Keratinocyte (primary cell): Measurements from ENCODE around the gene RBM3. TPM values are rescaled to one million over a fixed set of nuclear protein-coding genes. Genes with fewer than 3 reads are reported as not detected.

Experiments
- DNase-seq: peaks from one replicate; pipeline ENCODE4 v3.0.0-alpha.2; 2011; ENCODE audit warnings: low read depth, missing footprints, low spot score
- FAIRE-seq: peaks from 2 replicates; lab custom pipeline; 2011; peaks lifted over from hg19 to GRCh38; lab: Jason Lieb, UNC
- H2AFZ ChIP-seq: 2 replicates; pipeline ENCODE4 v1.6.0; 2012; ENCODE audit warnings: low read length, control low read depth, inconsistent platforms; ENCODE audit not compliant: control insufficient read depth
- H3K27ac ChIP-seq: 2 replicates; pipeline ENCODE4 v1.5.1; 2011; ENCODE audit warnings: low read length; ENCODE audit not compliant: control insufficient read depth, insufficient read depth
- H3K27me3 ChIP-seq: 3 replicates; pipeline ENCODE4 v1.6.0; 2011; ENCODE audit warnings: low read length; ENCODE audit not compliant: control insufficient read depth, insufficient read depth; ENCODE audit errors: extremely low read depth
- H3K36me3 ChIP-seq, 2 experiments: 2 replicates in 1 of 2; 3 replicates in 1 of 2; pipeline ENCODE4 v1.5.1; 2011; ENCODE audit warnings: low read length in 2 of 2, mild to moderate bottlenecking in 1 of 2; ENCODE audit not compliant: control insufficient read depth in 2 of 2, insufficient read depth in 2 of 2; ENCODE audit errors: extremely low read depth in 1 of 2
- H3K4me1 ChIP-seq: 3 replicates; pipeline ENCODE4 v1.5.1; 2011; ENCODE audit warnings: low read length; ENCODE audit not compliant: control insufficient read depth, insufficient read depth; ENCODE audit errors: extremely low read depth
- H3K4me2 ChIP-seq: 3 replicates; pipeline ENCODE4 v1.6.0; 2011; ENCODE audit warnings: low read depth, low read length; ENCODE audit not compliant: control insufficient read depth, insufficient read depth; ENCODE audit errors: extremely low read depth
- H3K4me3 ChIP-seq, 3 experiments: fragments of 200-600 bp in 1 of 3; sonication (generic) in 1 of 3; 2 replicates in 2 of 3; 3 replicates in 1 of 3; pipeline ENCODE4 v1.5.1; 2011 to 2016; ENCODE audit warnings: low read length in 3 of 3, mild to moderate bottlenecking in 3 of 3, control low read depth in 2 of 3, inconsistent platforms in 1 of 3, low read depth in 1 of 3, mixed read lengths in 1 of 3, mixed run types in 1 of 3, moderate library complexity in 1 of 3; ENCODE audit not compliant: control insufficient read depth in 2 of 3, insufficient read depth in 2 of 3; ENCODE audit errors: extremely low read depth in 1 of 3
- H3K79me2 ChIP-seq: 2 replicates; pipeline ENCODE4 v1.6.0; 2012; ENCODE audit warnings: low read length; ENCODE audit not compliant: control insufficient read depth, insufficient read depth
- H3K9ac ChIP-seq: 3 replicates; pipeline ENCODE4 v1.6.0; 2011; ENCODE audit warnings: low read length; ENCODE audit not compliant: control insufficient read depth, insufficient read depth; ENCODE audit errors: extremely low read depth
- H3K9me1 ChIP-seq: 3 replicates; pipeline ENCODE4 v1.6.0; 2011; ENCODE audit warnings: low read length; ENCODE audit not compliant: control insufficient read depth, insufficient read depth; ENCODE audit errors: extremely low read depth
- H3K9me3 ChIP-seq: 2 replicates; pipeline ENCODE4 v1.5.1; 2012; ENCODE audit warnings: low read depth, low read length; ENCODE audit not compliant: control insufficient read depth
- H4K20me1 ChIP-seq: 3 replicates; pipeline ENCODE4 v1.6.0; 2011; ENCODE audit warnings: low read length; ENCODE audit not compliant: control insufficient read depth, insufficient read depth; ENCODE audit errors: extremely low read depth
- CTCF ChIP-seq, 3 experiments: IDR thresholded peaks in 1 of 3; conservative IDR thresholded peaks in 1 of 3; optimal IDR thresholded peaks in 1 of 3; 2 replicates in 2 of 3; 3 replicates in 1 of 3; pipeline versions ENCODE3 to v1.5.1; 2011; ENCODE audit warnings: low read length in 3 of 3, mild to moderate bottlenecking in 3 of 3, moderate library complexity in 2 of 3, control low read depth in 1 of 3, inconsistent platforms in 1 of 3; ENCODE audit not compliant: insufficient read depth in 2 of 3; ENCODE audit errors: extremely low read depth in 1 of 3
- EZH2 ChIP-seq: IDR thresholded peaks from one replicate; pipeline ENCODE4 v1.6.1; 2012; ENCODE audit warnings: inconsistent platforms, mild to moderate bottlenecking, low read length, moderate library complexity
- dilution Hi-C: fragments of 300-500 bp; cut with MboI; formaldehyde crosslinking; loops from one replicate; pipeline ENCODE4 v1.7.0; 2020; ENCODE audit warnings: low sequenced_read_pairs; ENCODE audit not compliant: extremely low pct_ligation_motif_present
- polyA plus RNA-seq, 5 experiments: library from polyadenylated mRNA; depleted of rRNA in 3 of 5; stranded (reverse) in 3 of 5; stranded (forward) in 1 of 5; unstranded in 1 of 5; fragments of >200 nt; gene quantifications; 1 replicate in 1 of 5; 2 replicates in 3 of 5; 3 replicates in 1 of 5; pipeline versions ENCODE4 v1.2.1 to v1.2.3, GENCODE V29; 2011 to 2012; ENCODE audit warnings: missing spikeins in 2 of 5, low read depth in 1 of 5, low replicate concordance in 1 of 5

Gene RBM3
- polyA plus RNA-seq, 1 donor (not counting 4 experiments of a cell fraction or from before 2014, with no cell fraction given): 327 TPM

- H2AFZ ChIP-seq: no peak overlapping the region
- no peak for FAIRE-seq
Observed at GRCh38 chrX:48595929-48596328, 21.6 kb downstream of the RBM3 start.

GRCh38 chrX:48597353-48598264, 23.3 kb downstream of the RBM3 start, which contains the start of gene WDR13:
Gene WDR13, plus strand, starts transcription at chrX:48597492. Its CDS starts 505 bp downstream, at chrX:48597997.
- H3K4me3 ChIP-seq: peak within 1 kb of the TSS; percentile 43 to 85 (median 73)
- H3K27ac ChIP-seq: peak within 1 kb of the TSS; percentile 98
- no peaks in the 10 kb centered on the region for H3K9me3 ChIP-seq
- no peak for TF ChIP-seq EZH2
- no peak for TF ChIP-seq CTCF (optimal IDR thresholded peaks at IDR 0.05 in 1 of 3, IDR thresholded peaks at IDR 0.05 in 1 of 3, conservative IDR thresholded peaks at IDR 0.05 in 1 of 3; ENCODE audit: extremely low read depth in 1 of 3, insufficient read depth in 2 of 3, low read length in 3 of 3)
- peak within 1 kb of the TSS; percentile 99 for H3K9ac ChIP-seq
- H3K4me1 ChIP-seq: peaks cover 4% of the 10 kb centered on the region
- dilution Hi-C loops: no loop called here
- H4K20me1 ChIP-seq: no peaks in the 10 kb centered on the region
- no peaks in the 10 kb centered on the region for H3K9me1 ChIP-seq
- H3K36me3 ChIP-seq: peaks cover 10 to 17% of the 10 kb centered on the region in 2 experiments
- peak within 1 kb of the TSS; percentile 66 for H2AFZ ChIP-seq
- H3K79me2 ChIP-seq: peaks cover 8% of the 10 kb centered on the region
- DNase-seq: peak; percentile 76
- H3K27me3 ChIP-seq: no peaks in the 10 kb centered on the region
- peak within 1 kb of the TSS; percentile 72 for H3K4me2 ChIP-seq
- peak; percentile 67 for FAIRE-seq

More at GRCh38 chrX:48595929-48596328, 21.6 kb downstream of the RBM3 start:
- no peaks in the 10 kb centered on the region for H4K20me1 ChIP-seq
- no peak overlapping the region for H3K4me2 ChIP-seq
- no peak overlapping the region for H3K27ac ChIP-seq
- TF ChIP-seq EZH2 (no peak), CTCF (optimal IDR thresholded peaks at IDR 0.05 in 1 of 3, IDR thresholded peaks at IDR 0.05 in 1 of 3, conservative IDR thresholded peaks at IDR 0.05 in 1 of 3; ENCODE audit: extremely low read depth in 1 of 3, insufficient read depth in 2 of 3, low read length in 3 of 3) (no peak)
- no peak for DNase-seq
- no peak overlapping the region for H3K4me3 ChIP-seq
- no peaks in the 10 kb centered on the region for H3K9me3 ChIP-seq
- dilution Hi-C loops: no loop called here
- H3K4me1 ChIP-seq: peaks cover 18% of the 10 kb centered on the region
- H3K9ac ChIP-seq: no peak overlapping the region
- no peaks in the 10 kb centered on the region for H3K9me1 ChIP-seq
- peaks cover 4 to 7% of the 10 kb centered on the region in 2 experiments for H3K36me3 ChIP-seq
- peaks cover 8% of the 10 kb centered on the region for H3K79me2 ChIP-seq
- no peaks in the 10 kb centered on the region for H3K27me3 ChIP-seq
